Esophagus (tissue), 2 donors: ENCODE data around the gene EZH1. TPM values are rescaled to one million over a fixed set of nuclear protein-coding genes. Genes with fewer than 3 reads are reported as not detected.
"Not testable (repeated sequence)": the region's sequence is repeated elsewhere in the genome, so short reads cannot be mapped to it uniquely, and the experiment has no call there.

Experiments used
- H3K27ac ChIP-seq, 2 donors: one replicate each; pipeline ENCODE4 v1.5.1; 2013; ENCODE audit warnings: low read depth in 2 of 2, mild to moderate bottlenecking in 2 of 2, inconsistent platforms in 1 of 2, low read length in 1 of 2, moderate library complexity in 1 of 2
- H3K27me3 ChIP-seq, 2 donors: one replicate each; pipeline ENCODE4 v1.6.1; 2013; ENCODE audit warnings: low read length in 2 of 2, control low read depth in 1 of 2, mild to moderate bottlenecking in 1 of 2; ENCODE audit not compliant: insufficient read depth in 2 of 2, control insufficient read depth in 1 of 2
- H3K36me3 ChIP-seq, 2 donors: one replicate each; pipeline ENCODE4 v1.6.1; 2013; ENCODE audit warnings: low read length in 1 of 2; ENCODE audit not compliant: control insufficient read depth in 2 of 2, insufficient read depth in 2 of 2
- H3K4me1 ChIP-seq, 2 donors: one replicate each; pipeline ENCODE4 v1.6.1; 2013; ENCODE audit warnings: low read length in 1 of 2; ENCODE audit not compliant: control insufficient read depth in 2 of 2, insufficient read depth in 2 of 2
- H3K4me3 ChIP-seq, 2 donors: one replicate each; pipeline ENCODE4 v1.5.1; 2013; ENCODE audit warnings: low read length in 2 of 2, mild to moderate bottlenecking in 2 of 2, low read depth in 1 of 2, moderate library complexity in 1 of 2
- H3K9me3 ChIP-seq, 2 donors: one replicate each; pipeline ENCODE4 v1.6.1; 2013; ENCODE audit warnings: mild to moderate bottlenecking in 2 of 2, low read depth in 1 of 2, low read length in 1 of 2, moderate library complexity in 1 of 2; ENCODE audit not compliant: control insufficient read depth in 2 of 2, insufficient read depth in 1 of 2
- WGBS, 2 donors: extraction: QIAGEN DNeasy Blood & Tissue Kit; methylation state at CpG; one replicate each; pipeline ENCODE4 v1.1.7; 2013; 5-methylcytosine and 5-hydroxymethylcytosine counted together
- polyA plus RNA-seq, 2 donors: library from polyadenylated mRNA; stranded (reverse); fragments of 200-250 nt; gene quantifications; one replicate each; pipeline ENCODE4 v1.2.3, GENCODE V29; 2013
- donor health status: healthy with polysubstance abuse.
- donor health status: Bipolar disorder and iron deficiency.

The EZH1 gene
- polyA plus RNA-seq, 2 donors: 15.6 to 19.8 TPM

- H3K27ac ChIP-seq: peak within 1 kb of the TSS; percentile 89 to 96
- no peaks in the 10 kb centered on the region for H3K9me3 ChIP-seq
- H3K36me3 ChIP-seq: peaks cover under 1 to 7% of the 10 kb centered on the region in 2 donors
- WGBS, 2 donors: 0 to 1% methylated on average over 39 of the region's 39 CpGs
- H3K27me3 ChIP-seq: no peaks in the 10 kb centered on the region
- H3K4me1 ChIP-seq: peaks cover 0 to 2% of the 10 kb centered on the region in 2 donors
- H3K4me3 ChIP-seq: peak within 1 kb of the TSS; percentile 96 to 98
These were observed 28.6 kb upstream of the EZH1 start, which contains the start of gene VPS25 for GRCh38 chr17:42773290-42774035. Gene VPS25 (plus strand): TSS chr17:42773449. CDS start chr17:42773476, 27 bp downstream.

DNA sequence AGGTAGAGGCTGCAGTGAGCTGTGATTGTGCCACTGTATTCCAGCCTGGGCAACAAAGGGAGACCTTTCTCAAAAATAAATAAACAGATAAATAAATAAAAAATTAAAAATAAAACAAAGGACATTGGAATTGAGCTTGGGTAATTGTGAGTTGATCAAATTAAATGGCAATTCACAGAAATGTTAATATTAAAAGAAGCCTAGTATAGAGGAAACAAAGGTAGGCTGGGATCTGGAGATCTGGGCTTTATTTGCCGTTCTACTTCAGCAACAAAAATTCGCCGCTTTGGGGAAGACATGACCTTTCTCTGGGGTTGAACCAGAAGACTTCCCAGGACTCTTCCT lies 28.1 kb upstream of the EZH1 start:
- Histone ChIP-seq H3K36me3 (peaks cover 0 to 7% of the 10 kb centered on the region in 2 donors), H3K4me1 (peaks cover 0 to 2% of the 10 kb centered on the region in 2 donors), H3K9me3 (no peaks in the 10 kb centered on the region), H3K27ac (peak overlapping the region; percentile 89 to 96), H3K4me3 (peak overlapping the region; percentile 96 to 98), H3K27me3 (no peaks in the 10 kb centered on the region)
- 3 to 4% methylated on average over 3 of the region's 3 CpGs for WGBS, 2 donors

GRCh38 chr17:42769964-42770363 lies 25.1 kb upstream of the EZH1 start:
- not testable (repeated sequence) for H3K36me3 ChIP-seq, H3K4me1 ChIP-seq, H3K4me3 ChIP-seq, H3K27ac ChIP-seq, H3K9me3 ChIP-seq, H3K27me3 ChIP-seq
- WGBS, 2 donors: 73 to 75% methylated on average over 10 of the region's 10 CpGs

- H3K27ac ChIP-seq, H3K9me3 ChIP-seq, H3K27me3 ChIP-seq, H3K4me3 ChIP-seq, H3K36me3 ChIP-seq, H3K4me1 ChIP-seq: not testable (repeated sequence)
- 68 to 75% methylated on average over 9 of the region's 9 CpGs for WGBS, 2 donors
These were observed 23.2 kb upstream of the EZH1 start for GRCh38 chr17:42768006-42768405.

GRCh38 chr17:42767512-42767911 lies 22.7 kb upstream of the EZH1 start:
- no peaks in the 10 kb centered on the region for H3K36me3 ChIP-seq
- H3K27me3 ChIP-seq: no peaks in the 10 kb centered on the region
- no peak overlapping the region for H3K27ac ChIP-seq
- H3K9me3 ChIP-seq: no peaks in the 10 kb centered on the region
- H3K4me3 ChIP-seq: no peak overlapping the region
- H3K4me1 ChIP-seq: no peaks in the 10 kb centered on the region

GRCh38 chr17:42766124-42766523 lies 21.3 kb upstream of the EZH1 start:
- H3K4me3 ChIP-seq: no peak overlapping the region
- no peaks in the 10 kb centered on the region for H3K36me3 ChIP-seq
- no peaks in the 10 kb centered on the region for H3K4me1 ChIP-seq
- H3K27ac ChIP-seq: no peak overlapping the region
- H3K27me3 ChIP-seq: peaks cover 0 to 3% of the 10 kb centered on the region in 2 donors
- 79 to 84% methylated on average over 6 of the region's 6 CpGs for WGBS, 2 donors
- no peaks in the 10 kb centered on the region for H3K9me3 ChIP-seq

DNA sequence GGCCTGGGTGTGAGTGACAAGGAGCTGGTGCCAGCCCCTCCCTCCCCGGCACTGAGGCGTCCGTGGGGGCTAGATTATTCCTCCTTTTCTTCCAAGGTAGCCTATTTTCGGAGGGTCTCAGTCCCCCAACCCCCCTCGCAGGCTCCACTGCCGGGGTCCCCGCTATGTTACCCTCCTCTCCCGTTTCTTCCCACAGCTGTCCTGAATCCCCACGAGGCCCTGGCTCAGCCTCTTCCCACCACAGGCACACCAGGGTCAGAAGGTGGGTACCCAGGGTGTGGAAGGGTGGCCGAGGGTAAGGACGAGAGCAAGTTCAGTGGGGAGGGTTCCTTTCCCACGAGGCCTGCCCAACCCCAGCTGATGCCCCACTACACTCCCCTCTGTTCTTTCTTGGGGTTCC lies 16.8 kb upstream of the EZH1 start:
- no peaks in the 10 kb centered on the region for H3K4me1 ChIP-seq
- H3K9me3 ChIP-seq: no peaks in the 10 kb centered on the region
- H3K36me3 ChIP-seq: no peaks in the 10 kb centered on the region
- H3K27ac ChIP-seq: peak overlapping the region; percentile 24 to 31
- 45 to 48% methylated on average over 11 to 12 of the region's 12 CpGs for WGBS, 2 donors
- H3K4me3 ChIP-seq: peak overlapping the region; percentile 41 to 43
- peaks cover 0 to 3% of the 10 kb centered on the region in 2 donors for H3K27me3 ChIP-seq

DNA sequence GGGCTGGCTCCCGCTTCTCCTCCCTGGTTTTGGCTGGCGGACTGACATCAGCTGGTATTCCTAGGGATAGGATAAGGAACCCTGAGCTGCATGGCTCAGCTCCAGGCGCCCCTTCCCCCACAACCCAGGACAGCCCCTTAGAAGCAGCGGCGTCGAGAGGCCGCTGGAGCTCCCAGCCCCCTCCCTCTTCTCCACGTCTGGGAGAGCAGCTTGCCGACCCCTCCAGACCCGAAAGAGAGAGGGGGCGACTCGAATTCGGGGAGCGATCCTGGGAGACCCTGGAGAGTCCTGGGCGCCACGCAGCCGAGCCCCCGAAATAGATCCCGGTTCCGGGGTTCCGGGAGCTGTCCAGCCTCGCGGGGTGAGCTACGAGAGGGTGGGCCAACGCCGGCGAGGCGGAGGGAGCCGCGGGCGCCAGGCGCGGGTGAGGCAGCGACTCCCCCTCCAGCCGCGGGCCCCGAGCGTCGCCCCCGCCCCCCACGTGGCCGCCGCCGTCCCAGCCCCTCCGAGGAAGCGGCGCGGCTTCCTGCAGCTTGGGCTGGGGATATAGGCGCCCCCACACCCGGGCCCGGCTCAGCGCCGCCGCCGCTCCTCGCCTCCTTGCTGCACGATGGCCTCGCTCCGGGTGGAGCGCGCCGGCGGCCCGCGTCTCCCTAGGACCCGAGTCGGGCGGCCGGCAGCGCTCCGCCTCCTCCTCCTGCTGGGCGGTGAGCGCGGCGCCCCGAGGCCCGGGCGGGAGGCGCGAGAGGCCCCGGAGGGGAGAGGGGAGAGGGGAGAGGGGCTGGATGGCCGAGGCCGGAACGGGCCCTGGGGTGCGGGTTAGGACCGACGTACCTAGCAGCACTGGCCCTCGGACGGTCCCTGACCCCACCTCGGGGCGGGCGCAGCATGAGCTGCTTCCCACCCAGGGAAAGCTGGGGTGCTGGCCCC lies 16.1 kb upstream of the EZH1 start, which contains the start of gene RAMP2:
RAMP2 (plus strand) TSS at position 576 of the 930 bp plus-strand sequence; CDS start at position 611, 35 bp downstream.
- peaks cover 0 to 3% of the 10 kb centered on the region in 2 donors for H3K27me3 ChIP-seq
- H3K27ac ChIP-seq: peak within 1 kb of the TSS; percentile 24 to 31
- H3K36me3 ChIP-seq: no peaks in the 10 kb centered on the region
- WGBS, 2 donors: 3 to 4% methylated on average over 53 to 92 of the region's 92 CpGs
- no peaks in the 10 kb centered on the region for H3K9me3 ChIP-seq
- H3K4me3 ChIP-seq: peak within 1 kb of the TSS; percentile 41 to 43
- no peaks in the 10 kb centered on the region for H3K4me1 ChIP-seq

DNA sequence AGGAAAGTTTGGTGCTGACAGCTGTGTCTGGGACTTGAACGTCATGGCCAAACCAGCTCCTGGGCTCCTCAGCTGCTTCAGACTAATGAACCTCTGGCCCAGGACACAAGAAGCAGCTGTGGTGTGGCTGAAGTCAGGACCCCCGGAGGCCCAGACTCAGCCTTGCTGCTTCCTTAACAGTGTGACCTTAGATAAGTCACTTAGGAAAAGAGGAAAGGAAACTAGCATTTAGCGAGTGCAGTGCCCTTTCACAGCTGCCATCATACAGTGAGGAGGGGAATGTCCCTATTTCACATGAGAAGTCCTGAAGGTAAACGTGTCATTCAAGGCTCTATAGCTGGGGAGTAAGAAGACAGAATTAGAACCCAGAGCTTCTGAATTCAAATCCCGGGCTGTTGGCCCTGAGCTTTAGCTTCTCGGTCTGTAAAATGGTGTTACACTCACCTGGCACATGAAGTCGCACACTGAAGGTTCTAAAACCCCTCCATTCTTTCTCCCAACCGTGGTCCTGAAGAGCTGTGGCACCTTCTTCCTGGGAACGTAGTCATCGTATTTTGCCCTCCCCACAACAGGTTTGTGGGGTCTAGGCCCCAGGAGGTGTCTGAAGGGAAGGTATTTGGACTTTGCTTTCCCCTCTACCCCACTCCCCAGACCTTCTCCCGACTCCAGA lies 15.3 kb upstream of the EZH1 start:
- H3K4me1 ChIP-seq: no peaks in the 10 kb centered on the region
- H3K36me3 ChIP-seq: no peaks in the 10 kb centered on the region
- peaks cover 0 to 3% of the 10 kb centered on the region in 2 donors for H3K27me3 ChIP-seq
- no peak overlapping the region for H3K27ac ChIP-seq
- peak overlapping the region in 1 of 2 donors; percentile 43 for H3K4me3 ChIP-seq
- no peaks in the 10 kb centered on the region for H3K9me3 ChIP-seq
- WGBS, 2 donors: 51 to 54% methylated on average over 11 of the region's 11 CpGs
